H1 (cell line): ENCODE data around the gene CNNM1. TPM values are rescaled to one million over a fixed set of nuclear protein-coding genes. Genes with fewer than 3 reads are reported as not detected.

Experiments used
- CTCF ChIA-PET: fragments of 300-600 bp; sonication (Branson Sonifier 250); formaldehyde crosslinking; loops from one replicate; lab custom pipeline; 2021; ENCODE audit not compliant: partially characterized antibody; lab: Charles Lee
- POLR2A ChIA-PET: fragments of 300-600 bp; sonication (Branson Sonifier 250); formaldehyde crosslinking; loops from one replicate; lab custom pipeline; 2021; ENCODE audit warnings: inconsistent platforms; ENCODE audit not compliant: partially characterized antibody; lab: Charles Lee
- DNase-seq, 2 experiments: peaks; one replicate each; pipeline versions ENCODE4 v3.0.0 to v3.0.0-alpha.2; 2010 to 2022; ENCODE audit warnings: low spot score in 2 of 2, low read depth in 1 of 2, mixed read lengths in 1 of 2
- FAIRE-seq: peaks from 2 replicates; lab custom pipeline; 2011; peaks lifted over from hg19 to GRCh38; lab: Jason Lieb, UNC
- H2AFZ ChIP-seq: 2 replicates; pipeline ENCODE4 v1.8.1; 2012; ENCODE audit warnings: low read length, inconsistent platforms
- H2AK5ac ChIP-seq: 2 replicates; pipeline ENCODE4 v1.6.1; 2013; ENCODE audit warnings: low read depth, low read length
- H2BK120ac ChIP-seq: replicated peaks from 2 replicates; pipeline ENCODE3; 2013; ENCODE audit warnings: low read depth, low read length, inconsistent platforms
- H2BK12ac ChIP-seq: 2 replicates; pipeline ENCODE4 v1.6.1; 2013; ENCODE audit warnings: low read depth, low read length
- H2BK15ac ChIP-seq: 2 replicates; pipeline ENCODE4 v1.6.1; 2013; ENCODE audit warnings: low read length
- H2BK20ac ChIP-seq: 2 replicates; pipeline ENCODE4 v1.6.1; 2013; ENCODE audit warnings: low read length
- H2BK5ac ChIP-seq: 2 replicates; pipeline ENCODE4 v1.6.1; 2013; ENCODE audit warnings: low read depth, low read length
- H3K14ac ChIP-seq: 2 replicates; pipeline ENCODE4 v1.6.1; 2013; ENCODE audit warnings: inconsistent platforms; ENCODE audit not compliant: insufficient read length
- H3K18ac ChIP-seq: 2 replicates; pipeline ENCODE4 v1.6.1; 2013; ENCODE audit warnings: low read length; ENCODE audit errors: extremely low read depth
- H3K23ac ChIP-seq: 2 replicates; pipeline ENCODE4 v1.6.1; 2013; ENCODE audit warnings: inconsistent platforms; ENCODE audit not compliant: insufficient read length
- H3K23me2 ChIP-seq: 2 replicates; pipeline ENCODE4 v1.6.1; 2013; ENCODE audit warnings: low read depth, low read length
- H3K27ac ChIP-seq: 2 replicates; pipeline ENCODE4 v1.6.1; 2011; ENCODE audit warnings: low read depth, low read length, inconsistent platforms
- H3K27me3 ChIP-seq, 4 experiments: replicated peaks in 1 of 4; 1 replicate in 1 of 4; 2 replicates in 3 of 4; pipeline versions ENCODE4 v1.6.1 to v1.8.1; 2011 to 2013; ENCODE audit warnings: low read length in 3 of 4, mild to moderate bottlenecking in 3 of 4, inconsistent platforms in 2 of 4, mixed read lengths in 2 of 4, moderate library complexity in 1 of 4; ENCODE audit not compliant: control insufficient read depth in 3 of 4, insufficient read depth in 3 of 4; ENCODE audit errors: extremely low read depth in 1 of 4
- H3K36me3 ChIP-seq, 4 experiments: 2 replicates each; pipeline versions ENCODE4 v1.6.1 to v1.8.1; 2011 to 2013; ENCODE audit warnings: mild to moderate bottlenecking in 4 of 4, low read length in 3 of 4, moderate library complexity in 2 of 4, control low read depth in 1 of 4, inconsistent platforms in 1 of 4; ENCODE audit not compliant: insufficient read depth in 4 of 4, control insufficient read depth in 2 of 4
- H3K4ac ChIP-seq: replicated peaks from 2 replicates; pipeline ENCODE3; 2013; ENCODE audit warnings: low read length, low read depth, mixed read lengths, inconsistent platforms; ENCODE audit not compliant: insufficient read length
- H3K4me1 ChIP-seq, 4 experiments: replicated peaks in 1 of 4; 1 replicate in 1 of 4; 2 replicates in 3 of 4; pipeline versions ENCODE4 v1.6.1 to v1.8.1; 2011 to 2013; ENCODE audit warnings: low read length in 3 of 4, inconsistent platforms in 2 of 4, mixed read lengths in 1 of 4; ENCODE audit not compliant: insufficient read depth in 4 of 4, control insufficient read depth in 3 of 4
- H3K4me2 ChIP-seq, 2 experiments: 2 replicates each; pipeline versions ENCODE4 v1.6.1 to v1.8.1; 2011 to 2013; ENCODE audit warnings: low read depth in 2 of 2, low read length in 2 of 2, control low read depth in 1 of 2, inconsistent platforms in 1 of 2, mild to moderate bottlenecking in 1 of 2; ENCODE audit not compliant: insufficient read depth in 1 of 2
- H3K4me3 ChIP-seq, 4 experiments: fragments of 200-600, 300-600 bp in 1 of 4; sonication (generic), shearing (Covaris generic), sonication (Bioruptor Twin) in 1 of 4; 2 replicates each; pipeline versions ENCODE4 v1.5.1 to v1.8.1; 2011 to 2016; ENCODE audit warnings: low read length in 4 of 4, low read depth in 3 of 4, control low read depth in 2 of 4, inconsistent platforms in 2 of 4, mild to moderate bottlenecking in 2 of 4, mixed read lengths in 1 of 4, moderate library complexity in 1 of 4; ENCODE audit not compliant: insufficient read depth in 2 of 4; ENCODE audit errors: extremely low read depth in 1 of 4
- H3K56ac ChIP-seq: replicated peaks from 2 replicates; pipeline ENCODE3; 2013; ENCODE audit warnings: low read depth, mild to moderate bottlenecking, mixed read lengths, low read length, inconsistent platforms; ENCODE audit not compliant: insufficient read length
- H3K79me1 ChIP-seq: 2 replicates; pipeline ENCODE4 v1.6.1; 2013; ENCODE audit warnings: low read depth, low read length, control low read depth
- H3K79me2 ChIP-seq, 2 experiments: 2 replicates each; pipeline versions ENCODE4 v1.6.1 to v1.8.1; 2012 to 2013; ENCODE audit warnings: low read length in 2 of 2, mild to moderate bottlenecking in 2 of 2, inconsistent platforms in 1 of 2; ENCODE audit not compliant: insufficient read depth in 2 of 2, control insufficient read depth in 1 of 2
- H3K9ac ChIP-seq, 4 experiments: replicated peaks in 1 of 4; 1 replicate in 1 of 4; 2 replicates in 3 of 4; pipeline versions ENCODE4 v1.6.1 to v1.8.1; 2011 to 2013; ENCODE audit warnings: low read depth in 3 of 4, low read length in 3 of 4, control low read depth in 2 of 4, mild to moderate bottlenecking in 2 of 4, moderate library complexity in 2 of 4, inconsistent platforms in 1 of 4; ENCODE audit errors: extremely low read depth in 1 of 4
- H3K9me3 ChIP-seq, 2 experiments: 2 replicates each; pipeline versions ENCODE4 v1.6.1 to v1.8.1; 2012 to 2013; ENCODE audit warnings: mild to moderate bottlenecking in 2 of 2, moderate library complexity in 2 of 2, control low read depth in 1 of 2, inconsistent platforms in 1 of 2, low read depth in 1 of 2, low read length in 1 of 2, mixed read lengths in 1 of 2; ENCODE audit not compliant: insufficient read depth in 2 of 2
- H4K20me1 ChIP-seq, 2 experiments: replicated peaks in 1 of 2; 2 replicates each; pipeline versions ENCODE3 to v1.8.1; 2011 to 2013; ENCODE audit warnings: inconsistent platforms in 2 of 2, low read length in 2 of 2, mild to moderate bottlenecking in 1 of 2; ENCODE audit not compliant: insufficient read depth in 2 of 2, control insufficient read depth in 1 of 2
- H4K5ac ChIP-seq: 2 replicates; pipeline ENCODE4 v1.6.1; 2013; ENCODE audit warnings: low read length, low read depth, mixed read lengths, inconsistent platforms; ENCODE audit not compliant: insufficient read length
- H4K8ac ChIP-seq: 2 replicates; pipeline ENCODE4 v1.8.0; 2013; ENCODE audit warnings: mild to moderate bottlenecking, moderate library complexity, low read length, inconsistent platforms; ENCODE audit not compliant: insufficient read depth; ENCODE audit errors: extremely low read depth
- H4K91ac ChIP-seq: replicated peaks from 2 replicates; pipeline ENCODE3; 2013; ENCODE audit warnings: low read length, mixed read lengths, inconsistent platforms; ENCODE audit not compliant: insufficient read length
- BACH1 ChIP-seq: IDR thresholded peaks from 2 replicates; pipeline ENCODE4 v1.6.1; 2012; ENCODE audit warnings: low read length, improper control_type of control experiment
- CBX5 ChIP-seq: fragments of 300-800, 300-1000 bp; sonication (generic); IDR thresholded peaks from 2 replicates; pipeline ENCODE4 v1.7.1; 2016; ENCODE audit warnings: antibody characterized with exemption, low read length, low read depth
- CREB1 ChIP-seq: IDR thresholded peaks from 2 replicates; pipeline ENCODE4 v1.6.1; 2012; ENCODE audit warnings: inconsistent platforms
- E2F6 ChIP-seq: IDR thresholded peaks from 2 replicates; pipeline ENCODE4 v1.6.1; 2012; ENCODE audit warnings: inconsistent platforms
- EZH2 ChIP-seq: fragments of 200-600 bp; sonication (generic); IDR thresholded peaks from 2 replicates; pipeline ENCODE4 v1.7.1; 2012; ENCODE audit warnings: low read depth, mild to moderate bottlenecking, moderate library complexity, low read length, inconsistent platforms; ENCODE audit not compliant: severe bottlenecking
- KDM5A ChIP-seq: fragments of 200-600 bp; IDR thresholded peaks from 2 replicates; pipeline ENCODE4 v1.7.1; 2012; ENCODE audit warnings: mild to moderate bottlenecking, low read length, inconsistent platforms, mixed read lengths
- PHF8 ChIP-seq: fragments of 200-600 bp; sonication (generic); conservative IDR thresholded peaks from 2 replicates; pipeline ENCODE4 v1.7.1; 2012; ENCODE audit warnings: low read depth, mild to moderate bottlenecking, inconsistent platforms, low read length, moderate library complexity
- POLR2A ChIP-seq, 2 experiments: IDR thresholded peaks; 1 replicate in 1 of 2; 2 replicates in 1 of 2; pipeline ENCODE4 v1.6.1; 2011; ENCODE audit warnings: low read depth in 2 of 2, low read length in 2 of 2, mild to moderate bottlenecking in 2 of 2; ENCODE audit errors: control extremely low read depth in 1 of 2
- WGBS, 2 experiments: shearing (Covaris generic) in 1 of 2; methylation state at CpG; one replicate each; pipeline versions ENCODE4 v1.1.6 to v1.1.7; 2013 to 2015; ENCODE audit warnings: low lambda C conversion rate in 2 of 2, mixed read lengths in 2 of 2, inconsistent platforms in 1 of 2, low coverage in 1 of 2, missing lambda C conversion rate in 1 of 2; ENCODE audit not compliant: insufficient replicate concordance in 2 of 2, insufficient coverage in 1 of 2, insufficient read length in 1 of 2; ENCODE audit errors: extremely low coverage in 1 of 2, missing lambda C conversion rate in 1 of 2; 5-methylcytosine and 5-hydroxymethylcytosine counted together
- polyA plus RNA-seq, 7 experiments: library from polyadenylated mRNA; depleted of rRNA in 3 of 7; stranded (reverse) in 5 of 7; unstranded in 2 of 7; fragments of >200 nt in 5 of 7; fragments of 200-250 nt in 2 of 7; gene quantifications; 1 replicate in 5 of 7; 2 replicates in 1 of 7; 4 replicates in 1 of 7; pipeline versions ENCODE4 v1.2.1 to v1.2.3, GENCODE V29; 2011 to 2013; ENCODE audit warnings: missing spikeins in 2 of 7, mixed read lengths in 2 of 7
- total RNA-seq: library from RNA; stranded (reverse); fragmentation: NEBNext Ultra II Directional; extraction: Animal tissue kit (Norgen Biotek cat#: 25700); gene quantifications from 2 replicates; pipeline ENCODE4 v1.2.1, GENCODE V29; 2021

The CNNM1 gene
- total and polyA plus RNA-seq, 2 of the 8 experiments (the other 6 are each of a cell fraction or from before 2014, with no cell fraction given) = 0.74 to 0.92 TPM

GRCh38 chr10:99357691-99358090 is 28.5 kb downstream of the CNNM1 start:
- H2AFZ ChIP-seq = no peak overlapping the region
- H4K8ac ChIP-seq = no peak overlapping the region
- H3K56ac ChIP-seq = no peak overlapping the region
- ChIA-PET CTCF (no interaction called here), POLR2A (interaction anchor here (1.5 kb wide), 1 partner anchor 73 kb away, joined by 4 read pairs; the partner anchor contains the start of gene GOT1)
- H3K4me2 ChIP-seq = peak overlapping the region; percentile 18 to 40; a peak in 3 of 4 replicates
- no peak overlapping the region for H3K23ac ChIP-seq
- H3K4me3 ChIP-seq = no peak overlapping the region
- H3K14ac ChIP-seq = no peak overlapping the region
- H4K91ac ChIP-seq = no peak overlapping the region
- H2BK20ac ChIP-seq = no peak overlapping the region
- no peak overlapping the region for H2BK5ac ChIP-seq
- H3K27ac ChIP-seq = no peak overlapping the region
- H2BK12ac ChIP-seq = no peak overlapping the region; the same call in none of the 2 replicates
- H2BK120ac ChIP-seq = no peak overlapping the region
- no peak for TF ChIP-seq E2F6
- TF ChIP-seq POLR2A (IDR thresholded peaks at IDR 0.05; ENCODE audit: control extremely low read depth in 1 of 2, low read depth in 2 of 2, low read length in 2 of 2) = no peak
- no peak for TF ChIP-seq CBX5
- no peak for TF ChIP-seq PHF8
- no peak for TF ChIP-seq EZH2
- TF ChIP-seq CREB1 = no peak
- no peak for TF ChIP-seq BACH1
- no peak for TF ChIP-seq KDM5A
- no peak overlapping the region for H4K5ac ChIP-seq
- no peak overlapping the region for H2AK5ac ChIP-seq
- H3K9ac ChIP-seq = 0 out of 7 replicates have a peak overlapping the region, but pooled peaks of 1 of the 4 experiments have one; percentile 4
- DNase-seq = no peak
- peaks cover 0 to 12% (median 3%) of the 10 kb centered on the region in 4 experiments; a peak in 4 of 7 replicates for H3K4me1 ChIP-seq
- peak overlapping the region; percentile 13; the same call in 1 of the 2 replicates for H3K18ac ChIP-seq
- peaks cover 0 to 4% (median 0%) of the 10 kb centered on the region in 4 experiments; a peak in 2 of 7 replicates for H3K27me3 ChIP-seq
- no peaks in the 10 kb centered on the region for H3K79me1 ChIP-seq
- H4K20me1 ChIP-seq = no peaks in the 10 kb centered on the region
- H3K79me2 ChIP-seq = no peaks in the 10 kb centered on the region
- WGBS, 2 experiments = 68% methylated on average over 3 of the region's 3 CpGs; no CpG with 5 or more reads in 1 of the 2 experiments
- H3K4ac ChIP-seq = no peak overlapping the region
- no peaks in the 10 kb centered on the region for H3K23me2 ChIP-seq
- H3K9me3 ChIP-seq = no peaks in the 10 kb centered on the region
- H3K36me3 ChIP-seq = no peaks in the 10 kb centered on the region
- no peak for FAIRE-seq
- no peak overlapping the region for H2BK15ac ChIP-seq
